ENCODE data around the gene BMPER.

Gene BMPER

DNA sequence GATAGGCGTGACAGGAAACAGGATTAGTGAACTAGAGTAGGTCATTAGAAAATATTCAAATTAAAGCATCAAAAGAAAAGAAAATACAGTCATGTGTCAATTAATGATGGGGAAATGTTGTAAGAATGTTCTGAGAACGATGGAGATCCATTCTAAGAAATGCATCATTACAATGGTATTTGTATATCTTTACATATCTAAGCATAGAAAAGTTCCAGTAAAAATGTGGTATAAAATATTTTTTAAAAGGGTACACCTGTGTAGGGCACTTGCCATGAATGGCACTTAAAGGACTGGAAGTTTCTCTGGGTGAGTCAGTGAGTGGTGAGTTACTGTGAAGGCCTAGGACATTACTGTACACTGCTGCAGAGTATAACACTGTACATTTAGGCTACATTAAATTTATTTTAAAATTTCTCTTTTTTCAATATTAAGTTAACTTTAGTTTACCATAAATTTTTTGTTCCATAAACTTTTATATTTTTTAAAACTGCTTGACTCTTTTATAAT lies 282.5 kb downstream of the BMPER start:
- H3K27me3 ChIP-seq (ENCODE audit: control insufficient read depth in 1 of 2, insufficient read depth in 2 of 2, low read length in 2 of 2): no peaks in the 10 kb centered on the region
- H3K9me3 ChIP-seq (ENCODE audit: low read length): no peaks in the 10 kb centered on the region
- H3K36me3 ChIP-seq (ENCODE audit: insufficient read depth, low read length): no peaks in the 10 kb centered on the region
- no peak overlapping the region for H3K27ac ChIP-seq (ENCODE audit: low read depth, low read length)
- no peak overlapping the region for H3K9ac ChIP-seq (ENCODE audit: low read length)
- no peaks in the 10 kb centered on the region for H3K4me1 ChIP-seq (ENCODE audit: insufficient read depth, low read length)
- no peak overlapping the region for H3K4me3 ChIP-seq (ENCODE audit: low read depth in 1 of 2, low read length in 2 of 2)

DNA sequence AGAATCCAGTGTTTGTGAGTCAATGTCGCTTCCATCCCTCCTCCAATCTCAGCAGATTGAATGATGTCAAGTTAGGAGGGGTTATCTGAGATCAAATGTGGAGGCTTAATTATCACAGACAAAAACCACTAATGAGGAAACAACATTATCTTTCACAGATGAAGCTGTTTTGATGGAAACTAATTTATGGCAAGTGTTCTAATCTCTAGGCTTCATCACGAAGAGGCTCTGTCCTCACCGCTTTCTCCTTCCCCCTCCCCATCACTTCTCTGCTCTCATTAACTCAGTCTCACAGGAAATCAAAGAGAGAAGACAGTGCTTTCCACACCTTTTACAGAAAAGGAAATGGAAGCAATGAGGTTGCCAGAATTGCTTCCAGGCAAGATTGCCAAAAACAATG lies 283.7 kb downstream of the BMPER start:
- H3K27ac ChIP-seq (ENCODE audit: low read depth, low read length): no peak overlapping the region
- H3K27me3 ChIP-seq (ENCODE audit: control insufficient read depth in 1 of 2, insufficient read depth in 2 of 2, low read length in 2 of 2): no peaks in the 10 kb centered on the region
- no peaks in the 10 kb centered on the region for H3K4me1 ChIP-seq (ENCODE audit: insufficient read depth, low read length)
- no peaks in the 10 kb centered on the region for H3K9me3 ChIP-seq (ENCODE audit: low read length)
- H3K9ac ChIP-seq (ENCODE audit: low read length): no peak overlapping the region
- H3K36me3 ChIP-seq (ENCODE audit: insufficient read depth, low read length): no peaks in the 10 kb centered on the region
- no peak overlapping the region for H3K4me3 ChIP-seq (ENCODE audit: low read depth in 1 of 2, low read length in 2 of 2)

DNA sequence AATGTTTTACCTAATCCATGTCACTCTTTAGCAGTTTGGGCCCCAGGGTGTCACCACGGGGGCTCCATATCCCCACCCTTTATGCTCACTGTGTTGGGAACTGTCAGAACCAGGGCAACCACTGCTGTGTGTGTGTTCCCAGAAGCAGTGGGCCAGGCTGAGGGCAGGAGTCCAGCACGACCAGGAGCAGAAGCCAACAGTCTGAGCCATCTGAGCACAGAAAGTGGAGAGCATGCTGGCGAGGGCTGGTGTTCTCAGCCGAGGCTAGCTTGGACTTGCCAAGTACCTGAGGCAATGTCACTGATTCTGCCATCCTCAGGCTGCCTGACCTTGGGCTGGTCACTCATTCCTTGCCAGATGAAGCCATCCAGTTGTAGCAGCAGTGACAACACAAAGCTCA lies 285.0 kb downstream of the BMPER start:
- no peak overlapping the region for H3K27ac ChIP-seq (ENCODE audit: low read depth, low read length)

DNA sequence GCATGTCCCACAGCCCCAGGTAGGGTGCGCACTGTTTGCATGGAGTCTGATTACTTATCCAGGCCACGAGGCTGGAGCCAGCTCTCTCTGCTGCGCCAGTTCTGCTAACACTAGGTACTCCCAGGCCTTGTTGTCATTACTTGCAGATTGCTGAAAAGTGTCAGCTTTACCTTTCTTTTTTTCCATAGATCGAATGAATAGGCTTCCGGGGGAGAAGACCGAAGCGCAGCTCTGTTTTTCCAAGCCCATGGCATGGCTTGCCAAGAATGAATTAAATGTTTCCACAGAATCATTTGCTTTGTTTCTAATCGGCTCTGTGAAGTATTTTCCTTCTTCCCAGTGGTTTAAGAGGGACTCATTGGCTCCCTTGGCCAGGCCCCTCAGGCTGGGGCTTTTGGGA lies 285.8 kb downstream of the BMPER start:
- H3K27ac ChIP-seq (ENCODE audit: low read depth, low read length): no peak overlapping the region
- no peak overlapping the region for H3K9ac ChIP-seq (ENCODE audit: low read length)
- H3K36me3 ChIP-seq (ENCODE audit: insufficient read depth, low read length): no peaks in the 10 kb centered on the region
- H3K27me3 ChIP-seq (ENCODE audit: control insufficient read depth in 1 of 2, insufficient read depth in 2 of 2, low read length in 2 of 2): no peaks in the 10 kb centered on the region
- no peak overlapping the region for H3K4me3 ChIP-seq (ENCODE audit: low read depth in 1 of 2, low read length in 2 of 2)
- no peaks in the 10 kb centered on the region for H3K9me3 ChIP-seq (ENCODE audit: low read length)
- no peaks in the 10 kb centered on the region for H3K4me1 ChIP-seq (ENCODE audit: insufficient read depth, low read length)

More for the DNA sequence above, 285.0 kb downstream of the BMPER start:
- Histone ChIP-seq H3K4me3 (ENCODE audit: low read depth in 1 of 2, low read length in 2 of 2) (no peak overlapping the region), H3K9ac (ENCODE audit: low read length) (no peak overlapping the region), H3K27me3 (ENCODE audit: control insufficient read depth in 1 of 2, insufficient read depth in 2 of 2, low read length in 2 of 2) (no peaks in the 10 kb centered on the region), H3K9me3 (ENCODE audit: low read length) (no peaks in the 10 kb centered on the region), H3K4me1 (ENCODE audit: insufficient read depth, low read length) (no peaks in the 10 kb centered on the region), H3K36me3 (ENCODE audit: insufficient read depth, low read length) (no peaks in the 10 kb centered on the region)

DNA sequence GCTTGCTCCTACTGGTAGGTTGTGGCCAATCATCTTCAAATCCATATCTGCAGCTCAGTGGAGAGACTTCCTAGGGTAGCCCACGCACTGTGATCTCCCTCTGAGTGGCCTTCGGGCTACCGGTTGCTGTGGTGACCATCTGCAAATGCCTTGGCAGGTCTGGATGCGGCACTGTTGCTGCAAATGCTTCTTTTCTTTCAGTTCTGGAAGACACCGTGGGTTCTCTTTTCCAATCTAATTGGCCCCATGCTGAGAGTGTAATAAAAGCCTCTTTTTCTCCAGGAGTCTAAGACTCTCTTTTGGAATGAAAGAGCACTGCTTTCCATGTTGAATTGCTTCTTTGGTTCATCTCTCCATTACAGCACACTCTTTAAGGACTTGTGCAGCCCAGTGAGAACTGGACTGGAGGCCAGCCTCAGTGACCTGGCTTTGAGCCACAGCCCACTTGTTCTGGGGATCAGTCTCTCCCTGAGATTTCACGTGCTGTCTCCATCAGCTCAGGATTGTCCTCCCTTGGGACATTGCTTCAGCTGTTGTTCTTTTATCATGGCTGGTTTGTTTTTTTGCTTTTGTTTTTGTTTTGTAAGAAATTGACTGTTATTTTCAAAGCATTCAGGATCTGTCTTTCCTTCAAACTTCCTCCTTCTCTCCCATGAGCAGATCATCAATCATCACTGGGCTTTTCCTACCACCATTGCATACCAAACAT lies 286.6 kb downstream of the BMPER start:
- Histone ChIP-seq H3K4me1 (ENCODE audit: insufficient read depth, low read length) (no peaks in the 10 kb centered on the region), H3K9ac (ENCODE audit: low read length) (no peak overlapping the region), H3K27ac (ENCODE audit: low read depth, low read length) (no peak overlapping the region), H3K4me3 (ENCODE audit: low read depth in 1 of 2, low read length in 2 of 2) (no peak overlapping the region), H3K36me3 (ENCODE audit: insufficient read depth, low read length) (no peaks in the 10 kb centered on the region), H3K27me3 (ENCODE audit: control insufficient read depth in 1 of 2, insufficient read depth in 2 of 2, low read length in 2 of 2) (no peaks in the 10 kb centered on the region), H3K9me3 (ENCODE audit: low read length) (no peaks in the 10 kb centered on the region)

DNA sequence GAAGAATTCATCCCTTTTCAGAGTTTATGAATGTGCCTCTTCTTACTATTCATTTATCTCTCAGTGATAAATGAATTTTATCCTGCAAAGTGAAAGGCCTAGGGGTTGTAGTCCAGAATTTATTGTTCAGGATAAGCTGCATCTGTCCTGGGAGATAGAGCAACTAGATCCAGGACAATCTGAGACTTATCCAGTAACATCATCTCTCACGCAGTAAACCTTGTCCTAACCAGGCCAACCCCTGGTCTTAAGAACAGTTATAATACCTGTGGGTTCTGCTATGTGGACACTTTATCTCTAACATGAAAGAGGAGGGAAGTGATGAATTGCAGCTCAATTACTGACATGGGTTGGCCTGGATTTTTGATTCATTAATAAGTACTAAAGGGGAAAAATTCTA lies 287.6 kb downstream of the BMPER start:
- H3K27ac ChIP-seq (ENCODE audit: low read depth, low read length): no peak overlapping the region
- no peak overlapping the region for H3K9ac ChIP-seq (ENCODE audit: low read length)
- H3K36me3 ChIP-seq (ENCODE audit: insufficient read depth, low read length): no peaks in the 10 kb centered on the region
- no peaks in the 10 kb centered on the region for H3K4me1 ChIP-seq (ENCODE audit: insufficient read depth, low read length)
- no peak overlapping the region for H3K4me3 ChIP-seq (ENCODE audit: low read depth in 1 of 2, low read length in 2 of 2)
- no peaks in the 10 kb centered on the region for H3K9me3 ChIP-seq (ENCODE audit: low read length)
- H3K27me3 ChIP-seq (ENCODE audit: control insufficient read depth in 1 of 2, insufficient read depth in 2 of 2, low read length in 2 of 2): no peaks in the 10 kb centered on the region

DNA sequence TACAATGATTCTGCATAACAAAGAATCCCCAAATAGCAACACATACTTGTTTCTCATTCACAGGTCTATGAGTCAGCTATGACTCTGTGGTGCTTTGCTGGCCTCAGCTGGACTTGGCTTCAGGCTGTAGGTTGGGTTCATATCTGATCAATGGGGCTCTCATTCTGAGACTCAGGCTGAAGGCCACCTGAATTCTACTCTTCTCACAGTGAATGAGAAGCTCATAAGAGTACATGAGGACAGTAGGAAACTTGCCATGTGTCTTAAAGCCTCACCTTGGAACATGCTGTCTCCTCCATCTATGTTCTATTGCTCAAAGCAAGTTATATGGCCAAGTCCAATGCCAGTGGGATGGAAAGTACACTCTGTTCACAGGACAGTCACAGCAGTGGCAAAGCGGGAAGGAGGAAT lies 292.9 kb downstream of the BMPER start:
- no peak overlapping the region for H3K4me3 ChIP-seq (ENCODE audit: low read depth in 1 of 2, low read length in 2 of 2)
- H3K27ac ChIP-seq (ENCODE audit: low read depth, low read length): no peak overlapping the region
- no peaks in the 10 kb centered on the region for H3K9me3 ChIP-seq (ENCODE audit: low read length)
- H3K4me1 ChIP-seq (ENCODE audit: insufficient read depth, low read length): no peaks in the 10 kb centered on the region
- no peaks in the 10 kb centered on the region for H3K36me3 ChIP-seq (ENCODE audit: insufficient read depth, low read length)
- no peak overlapping the region for H3K9ac ChIP-seq (ENCODE audit: low read length)
- no peaks in the 10 kb centered on the region for H3K27me3 ChIP-seq (ENCODE audit: control insufficient read depth in 1 of 2, insufficient read depth in 2 of 2, low read length in 2 of 2)
